Measurements from ENCODE around the gene L3MBTL4.
"Not testable (repeated sequence)": the region's sequence is repeated elsewhere in the genome, so short reads cannot be mapped to it uniquely, and the experiment has no call there.

Gene L3MBTL4

DNA sequence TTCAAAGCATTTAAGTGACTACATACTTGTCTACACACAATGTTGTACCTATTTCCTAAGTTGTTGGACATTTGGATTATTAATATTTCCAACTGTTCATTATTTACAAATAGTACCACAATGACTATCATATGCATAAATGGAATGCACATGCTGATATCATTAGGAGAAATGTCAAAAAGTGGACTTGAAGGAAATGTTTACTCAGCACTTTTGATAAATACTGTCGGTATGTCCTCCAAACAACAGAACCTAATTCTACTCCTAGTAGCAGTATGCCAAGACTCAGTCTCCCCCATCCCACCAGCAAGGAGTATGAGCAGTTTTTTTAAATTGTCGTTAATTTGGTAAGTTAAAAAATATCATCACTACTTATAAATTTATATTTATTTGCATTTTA is 116.8 kb downstream of the L3MBTL4 start:
- no peak for DNase-seq (ENCODE audit: low read depth)

DNA sequence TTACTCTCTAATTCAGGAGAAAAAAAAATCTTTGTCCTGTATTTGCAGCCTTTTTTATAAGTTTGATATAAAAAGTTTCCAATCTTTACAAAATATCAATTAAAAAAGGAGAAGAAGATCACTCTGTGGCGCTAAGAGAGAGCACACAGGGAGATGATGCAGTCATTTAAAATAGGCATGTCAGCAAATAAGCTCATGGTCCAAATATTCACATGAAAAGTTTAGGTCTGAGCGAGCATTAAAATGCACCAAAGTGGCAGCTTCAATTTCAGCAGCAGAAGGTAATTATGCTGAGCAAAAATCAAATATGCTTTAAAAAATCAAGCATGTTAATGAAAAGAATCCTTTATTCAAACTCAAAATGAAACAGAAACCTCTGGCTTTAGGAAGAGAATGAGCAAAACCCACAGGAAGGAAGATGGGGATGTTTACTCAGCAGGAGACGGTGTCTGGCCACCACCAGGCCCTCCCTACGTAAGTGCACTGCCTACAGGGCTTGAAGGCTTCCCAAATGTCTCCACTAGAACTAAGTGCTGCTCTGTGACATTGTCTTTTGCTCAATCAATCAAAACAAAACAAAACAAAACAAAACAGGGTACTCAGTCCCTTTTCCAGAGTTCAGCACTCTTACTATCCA is 120.4 kb downstream of the L3MBTL4 start:
- DNase-seq (ENCODE audit: low read depth): no peak

DNA sequence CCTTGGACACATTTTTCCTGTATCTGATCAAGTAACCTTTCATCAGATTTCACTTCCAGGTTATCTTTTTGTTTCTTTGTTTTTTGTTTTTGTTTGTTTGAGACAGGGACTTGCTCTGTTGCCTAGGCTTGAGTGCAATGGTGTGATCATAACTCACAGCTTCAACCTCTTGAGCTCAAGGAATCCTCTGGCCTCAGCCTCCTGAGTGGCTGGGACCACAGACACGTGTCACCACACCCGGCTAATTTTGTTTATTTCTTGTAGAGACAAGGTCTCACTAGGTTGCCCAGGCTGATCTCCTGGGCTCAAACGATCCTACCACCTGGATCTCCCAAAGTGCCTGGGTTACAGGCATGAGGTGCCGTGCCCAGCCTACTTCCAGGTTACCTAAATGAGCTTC is 124.9 kb downstream of the L3MBTL4 start:
- DNase-seq (ENCODE audit: low read depth): no peak

DNA sequence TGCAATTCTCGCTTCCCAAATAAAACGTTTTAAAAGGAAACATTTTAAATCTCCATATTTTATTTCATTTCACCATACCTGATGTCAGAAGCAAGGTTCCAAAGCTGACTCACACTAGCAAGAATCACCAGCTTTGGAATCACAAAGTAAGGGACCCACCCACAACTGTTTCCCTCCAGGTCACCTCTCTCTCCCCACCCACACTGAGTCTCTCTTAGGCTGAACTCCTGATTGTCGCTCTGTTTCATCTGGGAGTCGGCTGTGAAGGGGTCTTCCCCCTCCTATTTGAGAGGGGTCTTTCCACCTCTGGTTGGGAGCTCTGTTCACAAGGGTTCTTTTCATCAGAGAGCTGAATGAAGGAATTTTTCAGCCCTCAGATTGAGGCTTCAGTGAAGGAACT is 128.1 kb downstream of the L3MBTL4 start:
- no peak for DNase-seq (ENCODE audit: low read depth)

DNA sequence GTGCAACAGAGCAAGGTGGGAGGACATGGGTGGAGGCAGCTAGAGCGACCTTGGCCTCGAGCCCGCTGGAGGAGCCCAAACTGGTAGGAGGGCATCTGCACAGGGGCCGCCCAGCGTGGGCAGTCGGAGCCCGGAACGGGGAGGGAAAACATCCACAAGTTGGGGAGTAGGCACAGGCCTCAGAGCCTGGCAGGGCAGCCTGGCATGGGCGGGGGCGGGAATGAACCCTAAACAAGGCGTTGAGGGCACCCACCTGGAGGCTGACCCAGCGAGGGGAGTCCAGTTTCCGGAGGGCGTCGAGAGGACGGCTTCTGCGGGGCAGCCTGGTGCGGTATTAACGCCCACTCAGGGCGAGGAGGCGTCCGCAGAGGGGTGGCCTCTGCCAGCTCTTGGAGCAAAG is 129.9 kb downstream of the L3MBTL4 start:
- no peak for DNase-seq (ENCODE audit: low read depth)

DNA sequence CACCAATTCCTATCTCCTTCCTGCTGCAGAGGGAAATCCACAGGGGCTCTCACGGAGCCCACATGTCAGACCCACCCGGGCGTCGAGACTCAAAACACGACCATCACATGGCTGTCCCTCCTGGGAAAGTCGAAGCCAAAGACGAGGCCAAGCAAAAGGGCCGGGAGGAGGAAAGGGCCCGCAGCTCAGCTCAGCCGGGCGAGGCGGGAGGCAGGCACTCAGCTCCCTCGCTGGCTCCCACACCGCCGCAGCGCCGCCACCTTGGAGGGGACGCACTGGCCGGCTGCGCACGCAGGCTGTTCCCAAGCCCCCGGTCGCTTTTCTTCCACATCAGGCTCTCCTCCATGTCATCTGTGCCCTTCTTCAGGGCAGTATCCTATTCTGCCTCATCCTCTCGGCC is 130.4 kb downstream of the L3MBTL4 start:
- DNase-seq (ENCODE audit: low read depth): no peak

DNA sequence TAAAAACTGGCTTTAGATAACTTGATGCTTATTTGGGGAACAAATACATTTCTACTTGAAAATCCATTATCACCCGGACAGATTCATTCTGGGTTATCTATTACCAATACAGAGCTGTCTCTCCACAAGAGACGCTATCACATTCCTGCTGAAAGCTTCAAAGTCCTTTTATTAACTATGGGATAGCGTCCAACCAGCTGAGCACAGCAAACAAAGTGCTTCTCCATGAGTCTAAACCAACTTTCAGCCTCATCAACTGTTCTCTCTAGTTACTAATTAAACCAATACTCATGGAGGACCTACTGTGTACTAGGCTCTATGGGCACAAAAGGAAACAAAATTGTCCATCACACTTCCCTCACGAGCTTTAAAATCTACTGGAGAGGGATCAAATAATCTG is 132.8 kb downstream of the L3MBTL4 start:
- DNase-seq (ENCODE audit: low read depth): no peak

DNA sequence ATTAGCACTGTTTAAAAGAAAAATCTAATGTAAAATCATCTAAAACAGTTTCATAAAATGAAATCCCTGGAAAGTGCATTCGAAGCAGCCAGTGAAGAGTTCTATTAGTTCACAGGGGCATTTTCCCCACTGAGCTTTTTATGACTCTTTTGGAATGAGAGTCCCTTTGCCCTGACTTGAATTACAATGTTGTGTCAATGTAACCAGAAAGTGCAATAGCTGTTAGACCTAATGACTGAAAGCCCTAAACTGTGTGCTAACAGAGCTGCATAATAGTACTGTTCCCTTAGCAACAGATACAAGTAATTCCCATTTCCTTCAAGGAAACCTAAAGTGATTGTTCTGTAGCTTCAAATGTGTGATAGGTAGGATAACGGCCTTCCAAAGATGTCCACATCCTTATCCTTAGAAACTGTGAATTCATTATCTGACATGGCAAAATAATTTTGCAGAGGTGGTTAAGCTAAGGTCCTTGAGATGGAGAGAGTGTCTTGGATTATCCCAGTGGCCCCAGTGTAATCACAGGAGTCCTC is 134.4 kb downstream of the L3MBTL4 start:
- DNase-seq (ENCODE audit: low read depth): no peak

DNA sequence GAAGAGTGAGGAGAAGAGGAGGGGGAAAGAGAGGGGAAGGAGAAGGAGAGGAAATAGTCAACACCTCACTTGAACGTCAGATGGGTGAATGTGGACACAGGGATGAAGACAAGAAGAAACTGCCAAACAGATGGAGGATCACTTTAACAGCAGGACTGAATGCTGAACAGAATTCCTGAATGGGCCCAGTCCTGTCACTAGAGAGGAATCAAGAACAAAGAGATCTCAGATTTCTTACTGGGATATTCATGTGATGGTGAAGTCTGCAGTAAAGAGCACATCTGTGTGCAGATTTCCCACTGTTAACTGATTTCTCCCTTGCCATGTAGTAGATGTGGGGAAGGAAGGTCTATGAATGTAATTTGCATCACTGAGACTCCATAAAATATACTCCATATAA is 135.4 kb downstream of the L3MBTL4 start:
- no peak for DNase-seq (ENCODE audit: low read depth)

DNA sequence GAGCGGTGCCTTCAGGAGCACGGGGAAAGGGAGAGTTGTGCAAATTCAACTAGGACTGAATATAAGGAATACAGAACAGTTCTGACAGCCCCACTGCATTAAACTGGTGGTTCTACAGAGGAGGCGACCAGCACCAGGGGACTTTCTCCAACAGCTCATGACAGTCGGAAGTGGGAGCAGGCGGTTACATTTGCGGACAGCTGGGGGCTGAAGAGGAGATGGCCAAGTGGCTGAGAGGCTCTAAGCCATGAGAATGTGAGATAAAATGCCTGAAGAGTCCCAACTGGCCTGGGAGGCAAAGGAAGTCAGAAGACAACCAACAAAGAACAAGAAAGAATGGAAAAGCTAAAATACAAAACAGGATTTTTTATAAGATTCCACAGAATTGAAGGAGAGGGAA is 141.3 kb downstream of the L3MBTL4 start:
- DNase-seq (ENCODE audit: low read depth): no peak

DNA sequence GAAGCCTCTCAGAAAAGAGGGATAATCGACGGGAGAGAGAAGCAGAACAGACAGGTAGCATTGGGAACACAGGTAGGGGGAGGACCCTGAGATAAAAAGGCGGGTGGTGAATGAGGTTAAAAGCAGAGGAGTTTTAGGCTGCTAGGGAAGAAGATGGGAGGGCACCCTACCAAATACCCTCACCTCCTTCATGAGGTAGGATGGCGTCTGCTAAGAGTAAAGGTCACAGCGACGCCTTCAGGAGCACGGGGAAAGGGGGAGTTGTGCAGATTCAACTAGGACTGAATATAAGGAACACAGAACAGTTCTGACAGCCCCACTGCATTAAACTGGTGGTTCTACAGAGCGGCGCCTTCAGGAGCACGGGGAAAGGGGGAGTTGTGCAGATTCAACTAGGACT is 142.6 kb downstream of the L3MBTL4 start:
- not testable (repeated sequence) for DNase-seq (ENCODE audit: low read depth)

DNA sequence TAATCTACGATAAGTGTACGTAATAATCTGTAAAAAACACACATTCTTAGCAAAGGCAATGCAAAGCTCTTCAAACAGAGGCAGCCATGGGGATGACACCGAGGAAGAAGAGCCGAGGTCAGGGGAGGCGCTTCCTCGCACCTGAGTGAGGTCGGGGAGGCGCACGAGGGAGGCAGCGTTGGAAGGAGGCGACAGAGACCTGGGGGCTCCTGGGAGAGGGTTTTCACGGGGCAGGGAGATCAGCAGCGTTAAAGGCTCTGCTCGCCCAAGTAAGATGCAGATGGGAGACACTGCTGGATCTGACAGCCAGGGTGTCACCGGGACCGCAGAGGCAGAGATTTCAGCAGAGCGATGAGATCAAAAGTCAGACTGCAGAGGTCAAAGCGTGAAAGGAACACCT is 143.1 kb downstream of the L3MBTL4 start:
- DNase-seq (ENCODE audit: low read depth): no peak

DNA sequence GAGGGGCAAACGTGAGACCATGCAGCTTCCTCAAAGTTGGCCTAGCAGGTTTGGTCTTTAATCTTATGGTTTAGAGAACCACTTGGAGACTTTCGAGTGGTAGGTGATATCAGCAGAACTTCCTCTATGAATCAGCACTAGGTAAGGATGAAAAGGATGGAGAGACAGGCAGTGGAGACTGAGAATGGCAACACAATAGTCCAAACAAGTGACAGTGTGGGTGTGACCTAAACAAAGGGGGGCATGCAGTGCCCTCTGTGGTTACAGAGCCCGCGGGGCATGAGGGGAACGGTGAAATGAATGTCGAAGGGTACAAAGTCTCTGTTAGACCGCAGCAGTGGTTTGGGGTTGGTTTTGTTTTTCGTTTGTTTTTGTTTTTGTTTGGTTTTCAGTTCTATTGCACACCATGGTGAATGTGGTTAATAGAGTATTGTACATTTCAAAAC is 143.9 kb downstream of the L3MBTL4 start:
- DNase-seq (ENCODE audit: low read depth): no peak

DNA sequence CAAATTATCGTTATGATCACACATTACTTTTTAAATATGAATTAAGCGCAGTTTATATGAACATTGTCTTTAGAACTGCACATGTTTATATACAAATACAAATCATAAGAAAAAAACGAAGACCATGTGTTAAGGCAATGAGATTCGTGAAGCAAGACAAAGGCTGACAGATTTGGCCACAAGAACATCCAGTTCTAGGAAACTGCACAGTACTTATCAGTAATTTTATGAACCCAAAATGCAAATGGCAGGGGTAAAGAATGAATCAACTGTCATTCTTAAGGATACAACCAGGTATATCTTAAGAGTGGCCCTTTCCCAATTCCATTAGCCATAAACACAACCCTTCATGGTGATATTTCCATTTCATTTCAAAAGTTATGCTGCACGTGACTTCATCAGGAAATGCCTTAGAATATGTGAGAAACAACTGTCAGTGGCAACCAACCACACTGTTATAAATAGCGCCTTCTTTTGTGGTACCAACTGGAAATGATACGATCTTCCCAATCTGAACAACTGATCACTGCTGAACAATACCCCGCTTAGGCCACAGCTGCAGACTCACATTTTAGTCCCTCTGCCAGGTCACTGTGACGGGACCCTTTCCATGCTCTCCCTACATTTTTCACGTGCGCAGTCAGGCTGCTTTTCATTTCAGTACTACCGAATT is 144.9 kb downstream of the L3MBTL4 start:
- no peak for DNase-seq (ENCODE audit: low read depth)

DNA sequence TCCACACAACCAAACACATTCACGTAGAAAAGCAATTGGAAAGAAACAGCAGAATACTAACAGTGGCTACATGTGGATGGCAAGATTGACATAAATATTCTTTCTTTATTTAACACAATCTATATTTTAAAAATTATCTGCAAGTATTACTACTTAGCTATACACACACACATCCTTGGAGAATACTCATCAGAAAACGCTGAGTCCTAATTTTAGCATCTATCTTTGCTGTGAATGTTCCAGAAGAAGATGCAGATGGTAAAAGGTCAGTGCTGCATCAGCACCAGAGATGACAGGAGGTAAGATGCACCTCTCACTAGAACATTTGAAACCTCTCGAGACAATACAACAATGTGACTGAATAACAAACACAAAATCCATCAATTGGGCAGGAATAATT is 148.5 kb downstream of the L3MBTL4 start:
- no peak for DNase-seq (ENCODE audit: low read depth)

DNA sequence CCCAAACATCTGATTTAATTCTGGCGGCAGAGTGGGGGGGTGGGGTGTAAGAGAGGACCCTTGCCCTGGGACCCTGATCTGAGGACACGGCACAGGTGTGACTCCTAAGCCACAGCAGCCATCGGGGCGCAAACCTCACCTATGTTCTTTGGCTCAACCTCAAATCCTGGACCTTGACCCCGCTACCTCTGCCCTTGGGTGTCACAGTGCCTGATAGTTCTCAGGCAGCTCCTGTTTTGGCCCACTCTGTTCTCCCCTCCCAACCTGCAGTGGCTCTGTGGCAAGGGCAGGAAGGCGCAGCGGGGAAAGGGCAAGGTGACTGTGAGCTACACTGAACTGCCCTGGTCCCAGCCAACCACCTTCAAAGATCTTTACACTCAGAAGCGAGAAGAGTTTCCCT is 152.8 kb downstream of the L3MBTL4 start:
- DNase-seq (ENCODE audit: low read depth): no peak

DNA sequence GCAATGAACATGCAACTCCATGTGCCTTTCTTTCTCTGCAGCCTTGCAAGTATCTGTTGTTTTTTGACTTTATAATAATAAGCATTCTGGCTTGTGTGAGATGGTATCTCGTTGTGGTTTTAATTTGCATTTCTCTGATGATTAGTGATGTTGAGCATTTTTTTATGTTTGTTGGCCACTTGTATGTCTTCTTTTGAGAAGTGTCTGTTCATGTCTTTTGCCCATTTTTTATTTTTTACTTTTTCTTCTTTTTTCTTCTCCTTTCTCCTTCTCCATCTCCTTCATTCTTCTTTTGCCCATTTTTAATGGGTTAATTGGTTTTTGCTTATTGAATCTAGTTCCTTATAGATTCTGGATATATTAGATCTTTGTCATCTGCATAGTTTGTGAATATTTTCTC is 155.4 kb downstream of the L3MBTL4 start:
- DNase-seq (ENCODE audit: low read depth): not testable (repeated sequence)

DNA sequence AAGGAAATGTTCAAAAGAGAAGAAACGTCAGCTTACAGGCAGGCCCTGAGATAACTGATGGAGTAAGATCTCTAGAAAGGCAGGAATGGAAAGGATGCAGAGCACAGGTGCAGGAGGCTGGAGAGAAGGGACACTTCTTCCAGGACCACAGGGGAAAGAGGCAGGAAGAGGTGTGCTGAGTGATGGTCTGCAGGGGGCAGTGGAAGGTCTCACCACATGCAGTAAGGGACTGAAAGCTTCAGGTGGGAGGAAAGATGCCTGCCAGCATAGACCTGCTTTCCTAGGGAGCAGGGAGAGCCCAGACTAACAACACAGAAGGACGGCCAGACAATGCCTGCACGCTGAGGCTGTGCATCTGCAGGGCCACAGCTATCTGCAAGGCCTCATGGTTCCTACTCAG is 156.8 kb downstream of the L3MBTL4 start:
- DNase-seq (ENCODE audit: low read depth): no peak

DNA sequence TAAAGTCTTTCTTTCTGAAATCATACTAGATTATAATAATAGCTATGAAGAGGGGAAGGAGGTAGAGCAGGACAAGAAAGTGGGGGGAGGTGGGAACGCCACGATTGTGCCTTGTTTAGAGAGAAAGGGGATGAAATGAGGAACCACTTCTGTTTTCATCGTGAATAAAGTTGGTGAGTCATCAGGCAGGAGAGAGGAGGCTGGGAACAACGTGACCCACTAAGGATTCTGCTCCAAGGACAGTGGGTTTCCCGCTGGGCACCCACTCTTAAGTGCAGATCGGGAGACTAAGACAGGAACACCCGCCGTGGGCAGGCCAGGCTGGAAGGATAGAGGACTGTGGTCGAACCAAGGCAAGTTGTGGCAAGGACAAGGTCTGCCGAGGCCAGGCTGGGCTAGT is 158.2 kb downstream of the L3MBTL4 start:
- DNase-seq (ENCODE audit: low read depth): no peak

DNA sequence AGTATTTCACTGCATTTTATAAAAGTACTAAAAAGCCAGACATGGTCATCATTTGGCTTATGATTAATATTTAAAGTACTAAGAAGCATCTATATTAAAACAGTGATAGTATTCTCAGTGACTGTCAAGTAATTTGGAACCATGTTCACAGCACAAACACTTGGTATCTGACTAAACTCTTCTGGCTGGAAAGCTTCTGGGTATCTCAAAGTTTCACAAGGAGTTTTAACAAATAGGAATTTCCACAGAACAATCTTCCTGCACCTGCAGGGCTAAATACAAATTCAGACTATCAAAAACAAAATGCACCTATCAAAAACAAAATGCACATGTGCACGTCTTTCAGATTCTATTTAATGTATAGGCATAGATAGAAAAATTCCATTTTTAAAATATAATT is 158.8 kb downstream of the L3MBTL4 start:
- DNase-seq (ENCODE audit: low read depth): no peak

DNA sequence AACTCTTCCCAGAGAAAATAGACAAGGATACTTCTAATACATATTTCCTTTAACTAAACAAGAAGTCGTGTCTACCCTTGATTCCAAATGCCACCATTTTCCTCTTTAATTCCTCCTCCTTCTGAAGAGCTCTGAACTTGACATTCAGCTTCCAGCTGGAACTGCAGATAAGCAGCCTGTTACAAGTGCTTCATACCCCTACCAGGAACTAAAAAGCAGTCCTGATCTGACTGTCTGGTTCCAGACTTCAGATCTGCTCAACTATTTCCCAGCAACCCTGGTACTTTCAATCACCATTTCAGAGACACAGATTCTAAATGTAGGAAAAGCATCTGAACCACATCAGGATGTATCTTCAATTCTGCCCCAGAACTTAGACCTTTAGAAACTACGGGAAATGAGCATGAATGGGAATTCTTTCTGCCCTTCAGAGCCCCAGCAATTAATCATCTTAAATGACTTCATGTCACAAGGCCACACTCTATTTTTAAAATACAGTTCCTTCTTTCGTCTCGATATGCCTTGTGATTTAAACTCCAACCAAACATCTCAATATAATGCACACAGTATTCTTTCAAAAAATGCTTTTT is 159.5 kb downstream of the L3MBTL4 start:
- no peak for DNase-seq (ENCODE audit: low read depth)

DNA sequence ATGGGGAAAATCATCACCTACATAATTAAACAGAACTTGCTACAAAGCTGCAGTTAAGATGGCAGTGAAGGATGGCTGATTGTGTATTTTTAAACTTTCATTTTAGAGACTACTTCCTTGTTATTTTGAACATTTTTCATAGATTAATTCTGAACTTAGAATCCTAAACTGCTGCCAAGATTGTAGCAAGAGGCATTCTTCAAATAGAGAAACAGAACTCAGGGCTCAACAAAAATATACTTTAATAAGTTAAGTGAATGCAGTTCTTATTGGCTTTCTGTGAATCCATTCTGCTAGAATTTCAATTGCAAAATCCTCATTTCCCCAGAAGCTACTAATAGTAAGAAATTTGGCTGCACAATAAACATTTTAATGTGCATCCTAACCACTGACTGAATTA is 160.3 kb downstream of the L3MBTL4 start:
- DNase-seq (ENCODE audit: low read depth): no peak

DNA sequence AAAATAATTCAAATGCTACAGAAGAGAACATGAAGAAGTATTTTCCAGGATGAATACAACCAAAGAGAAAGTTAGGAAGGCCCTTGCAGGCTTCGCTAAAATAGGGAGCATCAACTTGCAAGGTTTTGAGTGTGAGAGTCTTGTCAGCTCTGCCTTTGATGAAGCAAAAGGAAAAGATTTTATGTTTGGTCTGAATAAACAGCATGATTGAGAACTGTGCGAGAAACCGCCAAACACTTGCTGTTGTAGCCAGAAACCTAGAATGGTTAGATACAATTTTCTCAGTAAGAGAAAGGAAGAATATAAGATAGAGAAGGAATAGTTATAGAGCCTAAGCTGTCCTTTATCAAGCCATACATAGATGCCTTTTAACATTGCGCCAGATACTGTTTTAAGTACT is 163.6 kb downstream of the L3MBTL4 start:
- no peak for DNase-seq (ENCODE audit: low read depth)

DNA sequence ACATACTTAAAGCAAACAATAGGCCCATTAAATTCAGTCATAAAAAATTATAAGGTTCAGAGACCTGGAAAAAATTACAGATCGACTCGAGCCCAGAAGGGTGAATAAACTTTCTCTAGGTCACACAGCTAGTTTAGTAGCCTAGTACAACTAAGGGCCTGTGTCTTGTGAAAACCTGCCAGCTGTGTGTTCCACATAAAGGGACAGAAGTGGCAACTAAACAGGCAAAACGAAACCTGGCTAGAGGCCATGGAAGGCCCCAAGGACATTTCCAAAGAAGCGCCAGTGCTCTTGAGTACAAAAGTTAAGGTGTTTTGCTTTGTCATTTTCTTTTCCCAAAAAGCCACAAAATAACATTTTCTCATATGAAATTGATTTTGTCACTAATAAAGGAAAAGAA is 164.9 kb downstream of the L3MBTL4 start:
- DNase-seq (ENCODE audit: low read depth): no peak

All from ELR (cell line).